Naive thymus-derived CD4-positive, alpha-beta T cell (primary cell): ENCODE results near the gene KIF5B. TPM values are rescaled to one million over a fixed set of nuclear protein-coding genes. Genes with fewer than 3 reads are reported as not detected.
"Not testable (repeated sequence)": the region's sequence is repeated elsewhere in the genome, so short reads cannot be mapped to it uniquely, and the experiment has no call there.

Experiments
- ATAC-seq: fragments of 150-1000 bp; cut with Tn5 transposase; 2 replicates; pipeline ENCODE4 v1.10.0; 2021; ENCODE audit warnings: mild to moderate bottlenecking, moderate library complexity
- CTCF ChIA-PET: fragments of 350-600 bp; sonication (Branson Sonifier 250); formaldehyde crosslinking; loops from one replicate; lab custom pipeline; 2021; ENCODE audit warnings: antibody characterized with exemption; lab: Charles Lee
- POLR2A ChIA-PET: fragments of 350-600 bp; sonication (Branson Sonifier 250); formaldehyde crosslinking; loops from one replicate; lab custom pipeline; 2021; ENCODE audit warnings: antibody characterized with exemption, inconsistent platforms; lab: Charles Lee
- DNase-seq, 9 donors: peaks; one replicate each; pipeline versions ENCODE4 v3.0.0 to v3.0.0-alpha.2; 2020 to 2022; ENCODE audit warnings: mixed read lengths in 1 of 9
- H3K27ac ChIP-seq: one replicate; pipeline ENCODE4 v1.7.0; 2013; ENCODE audit warnings: mild to moderate bottlenecking, low read depth, low read length, moderate library complexity
- H3K27me3 ChIP-seq, 2 donors: one replicate each; pipeline ENCODE4 v1.7.0; 2013; ENCODE audit warnings: low read length in 2 of 2, mild to moderate bottlenecking in 2 of 2, moderate library complexity in 2 of 2; ENCODE audit not compliant: control insufficient read depth in 2 of 2, insufficient read depth in 2 of 2
- H3K36me3 ChIP-seq, 3 experiments: 1 replicate in 2 of 3; 2 replicates in 1 of 3; pipeline ENCODE4 v1.7.0; 2013; ENCODE audit warnings: low read length in 3 of 3, mild to moderate bottlenecking in 3 of 3, moderate library complexity in 1 of 3; ENCODE audit not compliant: insufficient read depth in 3 of 3, control insufficient read depth in 2 of 3
- H3K4me1 ChIP-seq, 2 donors: one replicate each; pipeline ENCODE4 v1.7.0; 2013; ENCODE audit warnings: low read length in 2 of 2, mild to moderate bottlenecking in 2 of 2, moderate library complexity in 1 of 2; ENCODE audit not compliant: control insufficient read depth in 2 of 2, insufficient read depth in 2 of 2
- H3K4me3 ChIP-seq: 2 replicates; pipeline ENCODE4 v1.7.0; 2013; ENCODE audit warnings: mild to moderate bottlenecking, low read length
- H3K9me3 ChIP-seq, 3 experiments: 1 replicate in 2 of 3; 2 replicates in 1 of 3; pipeline ENCODE4 v1.7.0; 2013; ENCODE audit warnings: low read length in 3 of 3; ENCODE audit not compliant: control insufficient read depth in 2 of 3
- H3K27ac Mint-ChIP-seq, 9 donors: one replicate each; pipeline ENCODE4 v1.8.0; 2020 to 2022; ENCODE audit warnings: mixed read lengths in 9 of 9, mild to moderate bottlenecking in 8 of 9, moderate library complexity in 5 of 9, inconsistent platforms in 2 of 9
- H3K27me3 Mint-ChIP-seq, 5 donors: one replicate each; pipeline ENCODE4 v1.8.0; 2021 to 2022; ENCODE audit warnings: mixed read lengths in 5 of 5, mild to moderate bottlenecking in 1 of 5
- H3K36me3 Mint-ChIP-seq, 5 donors: one replicate each; pipeline ENCODE4 v1.8.0; 2020 to 2022; ENCODE audit warnings: mixed read lengths in 5 of 5, mild to moderate bottlenecking in 3 of 5, inconsistent platforms in 1 of 5
- H3K4me1 Mint-ChIP-seq, 7 donors: one replicate each; pipeline ENCODE4 v1.8.0; 2020 to 2022; ENCODE audit warnings: mixed read lengths in 7 of 7, mild to moderate bottlenecking in 3 of 7, inconsistent platforms in 1 of 7
- H3K4me3 Mint-ChIP-seq, 10 donors: one replicate each; pipeline ENCODE4 v1.8.0; 2020 to 2022; ENCODE audit warnings: mild to moderate bottlenecking in 10 of 10, mixed read lengths in 10 of 10, moderate library complexity in 6 of 10, inconsistent platforms in 2 of 10
- H3K9me3 Mint-ChIP-seq, 11 donors: one replicate each; pipeline ENCODE4 v1.8.0; 2020 to 2022; ENCODE audit warnings: mixed read lengths in 11 of 11, mild to moderate bottlenecking in 4 of 11, inconsistent platforms in 1 of 11, moderate library complexity in 1 of 11
- intact Hi-C, 2 donors: fragments of 100-400 bp; cut with micrococcal nuclease; formaldehyde crosslinking; loops; one replicate each; pipeline ENCODE4 v1.15.1; 2023
- polyA plus RNA-seq, 2 donors: library from polyadenylated mRNA; unstranded; fragments of 300-500 nt; fragmentation: Illumina TruSeq; gene quantifications; one replicate each; pipeline ENCODE4 v1.2.3, GENCODE V29; 2021
- total RNA-seq, 6 experiments: library from RNA in 5 of 6; stranded (reverse) in 5 of 6; gene quantifications; 1 replicate in 5 of 6; 2 replicates in 1 of 6; pipeline ENCODE4 v1.2.3 and lab custom pipeline; 2021 to 2026

Gene KIF5B
- total and polyA plus RNA-seq, 7 experiments from 2014 or later = 19.7 to 66.0 (median 44.4) TPM

DNA sequence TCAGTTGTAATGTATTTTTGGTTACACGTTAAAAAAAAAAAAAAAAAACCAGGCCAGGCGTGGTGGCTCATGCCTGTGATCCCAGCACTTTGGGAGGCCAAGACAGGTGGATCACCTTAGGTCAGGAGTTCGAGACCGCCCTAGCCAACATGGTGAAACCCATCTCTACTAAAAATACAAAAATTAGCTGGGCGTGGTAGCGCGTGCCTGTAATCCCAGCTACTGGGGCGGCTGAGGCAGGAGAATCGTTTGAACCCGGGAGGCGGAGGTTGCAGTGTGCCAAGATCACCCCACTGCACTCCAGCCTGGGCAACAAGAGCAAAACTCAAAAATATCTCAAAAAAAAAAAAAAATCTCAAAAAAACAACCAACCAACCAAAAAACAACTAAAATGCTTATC lies 2.8 kb downstream of the KIF5B start:
- intact Hi-C loops = loop anchor here (10.0 kb wide), 6 partner anchors 729 to 1709 kb away; partner anchors contain the start of genes MAP3K8 (in 1 of the 2) and MTPAP (in 1 of the 2)

DNA sequence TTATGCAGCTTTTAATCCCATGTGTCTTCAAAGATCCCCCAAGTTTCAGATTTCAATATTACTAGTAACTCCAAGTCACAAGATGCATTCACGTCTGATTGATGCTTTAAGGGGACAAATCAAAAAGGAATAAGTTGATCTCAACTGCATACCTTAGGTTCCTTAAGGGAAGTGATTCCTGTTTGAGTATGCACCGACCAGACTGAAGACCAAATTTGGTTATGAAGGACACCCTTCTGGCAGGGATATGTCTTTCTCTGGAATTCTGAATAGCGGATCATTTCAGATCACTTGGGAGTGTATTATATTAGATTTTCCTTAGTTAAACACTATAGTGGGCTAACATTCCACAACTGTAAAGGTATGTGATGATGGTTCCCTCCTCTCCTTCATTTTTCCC lies 4.3 kb downstream of the KIF5B start:
- ChIA-PET POLR2A (interaction anchor here (1.1 kb wide), 1 partner anchor 9 kb away, joined by 3 read pairs; no protein-coding TSS in a partner anchor), CTCF (no interaction called here)
- Mint-ChIP-seq H3K36me3 (peaks cover 7 to 18% (median 13%) of the 10 kb centered on the region in 5 donors), H3K27me3 (no peaks in the 10 kb centered on the region), H3K4me1 (peaks cover 59 to 89% (median 82%) of the 10 kb centered on the region in 7 donors), H3K4me3 (peak overlapping the region in 9 of 10 donors; percentile 25 to 99 (median 61)), H3K27ac (peak overlapping the region in 6 of 9 donors; percentile 11 to 71 (median 36)), H3K9me3 (peaks cover 0 to 3% (median 0%) of the 10 kb centered on the region in 11 donors)
- Histone ChIP-seq H3K27ac (peak overlapping the region; percentile 10), H3K27me3 (no peaks in the 10 kb centered on the region), H3K4me3 (peak overlapping the region; percentile 7), H3K9me3 (no peaks in the 10 kb centered on the region), H3K36me3 (peaks cover 7 to 21% (median 7%) of the 10 kb centered on the region in 3 experiments), H3K4me1 (peaks cover 50 to 56% of the 10 kb centered on the region in 2 donors)
- intact Hi-C loops = loop anchor here (10.0 kb wide), 6 partner anchors 727 to 1707 kb away; partner anchors contain the start of genes MAP3K8 (in 1 of the 2) and MTPAP (in 1 of the 2)
- DNase-seq (no peak), ATAC-seq (no peak)

More for the DNA sequence above, 2.8 kb downstream of the KIF5B start:
- H3K27me3 Mint-ChIP-seq, H3K27ac ChIP-seq, H3K27me3 ChIP-seq, H3K9me3 ChIP-seq, DNase-seq, H3K36me3 Mint-ChIP-seq, POLR2A ChIA-PET, H3K36me3 ChIP-seq, H3K9me3 Mint-ChIP-seq, ATAC-seq: not testable (repeated sequence)
- H3K4me3 ChIP-seq = peak overlapping the region; percentile 71
- H3K4me1 Mint-ChIP-seq = peaks cover 48 to 82% (median 73%) of the 10 kb centered on the region in 7 donors
- CTCF ChIA-PET = interaction anchor here (0.7 kb wide), 1 partner anchor 930 kb away, joined by 3 read pairs; no protein-coding TSS in a partner anchor
- peaks cover 50 to 53% of the 10 kb centered on the region in 2 donors for H3K4me1 ChIP-seq
- H3K27ac Mint-ChIP-seq = peak overlapping the region in 5 of 9 donors; percentile 41 to 93 (median 66)
- peak overlapping the region; percentile 71 to 99 (median 96) for H3K4me3 Mint-ChIP-seq

DNA sequence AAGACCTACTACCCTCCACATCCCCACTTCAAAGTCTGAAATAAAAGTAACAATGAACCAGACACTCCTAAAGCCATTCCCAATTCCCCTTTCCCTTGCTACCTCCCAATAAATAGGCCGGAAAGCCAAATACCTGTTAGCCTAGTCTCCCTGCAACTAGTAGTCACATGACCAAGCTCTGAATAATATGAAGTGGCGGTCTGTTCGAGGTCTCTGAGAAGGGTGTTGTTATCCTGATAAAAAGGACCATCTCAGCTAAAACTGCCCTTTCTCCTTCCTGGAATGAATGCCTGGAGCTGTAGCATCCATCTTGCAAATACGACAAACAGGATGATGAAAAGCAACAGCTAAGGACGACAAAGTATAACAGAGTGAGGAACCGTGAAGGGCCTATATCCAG lies 6.0 kb downstream of the KIF5B start:
- H3K27me3 ChIP-seq = no peaks in the 10 kb centered on the region
- H3K27me3 Mint-ChIP-seq = no peaks in the 10 kb centered on the region
- DNase-seq (no peak), ATAC-seq (no peak)
- intact Hi-C loops = loop anchor here (10.0 kb wide), 6 partner anchors 725 to 1705 kb away; partner anchors contain the start of genes MAP3K8 (in 1 of the 2) and MTPAP (in 1 of the 2)
- CTCF ChIA-PET = no interaction called here
- no peak overlapping the region for H3K4me3 ChIP-seq
- H3K4me1 Mint-ChIP-seq = peaks cover 70 to 98% (median 94%) of the 10 kb centered on the region in 7 donors
- H3K9me3 ChIP-seq = no peaks in the 10 kb centered on the region
- H3K27ac ChIP-seq = peak overlapping the region; percentile 4
- H3K4me3 Mint-ChIP-seq = peak overlapping the region in 8 of 10 donors; percentile 36 to 99 (median 52)
- peaks cover 0 to 3% (median 0%) of the 10 kb centered on the region in 11 donors for H3K9me3 Mint-ChIP-seq
- POLR2A ChIA-PET = interaction anchor here (0.6 kb wide), 1 partner anchor 22 kb away, joined by 3 read pairs; no protein-coding TSS in a partner anchor
- H3K36me3 Mint-ChIP-seq = peaks cover 12 to 32% (median 26%) of the 10 kb centered on the region in 5 donors
- peaks cover 50 to 61% of the 10 kb centered on the region in 2 donors for H3K4me1 ChIP-seq
- H3K27ac Mint-ChIP-seq = peak overlapping the region in 7 of 9 donors; percentile 0 to 71 (median 26)
- H3K36me3 ChIP-seq = peaks cover 7 to 22% (median 15%) of the 10 kb centered on the region in 3 experiments

DNA sequence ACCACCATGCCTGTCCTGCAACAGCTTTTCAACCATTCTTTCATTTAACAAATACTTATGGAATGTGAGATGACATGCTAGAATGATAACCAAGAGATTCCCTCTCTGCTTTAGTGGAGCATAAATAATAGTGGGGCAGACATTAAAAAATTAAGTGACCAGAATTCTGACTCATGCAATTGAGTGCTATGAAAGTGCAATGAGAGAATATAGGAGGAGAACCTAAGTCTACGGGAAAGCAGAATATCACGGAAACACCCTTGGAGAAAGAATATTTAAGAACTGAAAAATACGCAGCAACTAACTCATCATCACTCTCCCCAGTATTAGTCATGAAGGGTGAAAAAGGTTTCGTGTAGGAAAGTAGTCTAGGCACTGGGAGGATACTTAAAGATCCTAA lies 7.1 kb downstream of the KIF5B start:
- Mint-ChIP-seq H3K27me3 (no peaks in the 10 kb centered on the region), H3K4me1 (peaks cover 70 to 98% (median 94%) of the 10 kb centered on the region in 7 donors), H3K36me3 (peaks cover 17 to 39% (median 34%) of the 10 kb centered on the region in 5 donors), H3K27ac (peak overlapping the region in 6 of 9 donors; percentile 19 to 69 (median 45)), H3K9me3 (peaks cover 0 to 3% (median 0%) of the 10 kb centered on the region in 11 donors), H3K4me3 (peak overlapping the region in 8 of 10 donors; percentile 10 to 99 (median 53))
- ChIA-PET CTCF (no interaction called here), POLR2A (no interaction called here)
- ATAC-seq = no peak
- no peak for DNase-seq
- H3K4me1 ChIP-seq = peaks cover 57 to 62% of the 10 kb centered on the region in 2 donors
- intact Hi-C loops = no loop called here
- H3K27me3 ChIP-seq = no peaks in the 10 kb centered on the region
- H3K27ac ChIP-seq = no peak overlapping the region
- H3K4me3 ChIP-seq = no peak overlapping the region
- no peaks in the 10 kb centered on the region for H3K9me3 ChIP-seq
- peaks cover 7 to 22% (median 15%) of the 10 kb centered on the region in 3 experiments for H3K36me3 ChIP-seq

DNA sequence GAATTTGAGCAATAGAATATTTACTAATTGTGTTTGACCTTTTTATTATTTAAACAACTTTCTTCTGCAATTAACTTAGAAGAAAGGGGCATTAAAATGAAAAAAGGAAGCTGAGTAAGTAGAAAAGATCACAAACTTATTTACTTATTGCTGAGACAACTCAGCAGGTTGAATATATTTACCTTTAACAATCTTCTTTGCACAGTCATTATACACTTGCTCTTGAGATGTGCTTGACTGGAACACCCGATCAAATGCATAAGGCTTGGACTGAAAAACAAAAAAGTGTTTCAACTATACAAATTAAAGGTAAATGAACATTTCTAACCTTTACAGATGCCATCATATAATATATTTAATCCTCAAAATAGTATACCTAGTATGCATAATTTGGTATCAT lies 7.9 kb downstream of the KIF5B start:
- DNase-seq (no peak), ATAC-seq (no peak)
- no peak overlapping the region for H3K27ac ChIP-seq
- no peak overlapping the region for H3K4me3 ChIP-seq
- ChIA-PET CTCF (interaction anchor here (0.6 kb wide), 1 partner anchor 1086 kb away, joined by 3 read pairs; no protein-coding TSS in a partner anchor), POLR2A (interaction anchor here (0.6 to 1.0 kb wide), 2 partner anchors 9 to 25 kb away, joined by 3 read pairs; no protein-coding TSS in a partner anchor)
- peaks cover 7 to 22% (median 15%) of the 10 kb centered on the region in 3 experiments for H3K36me3 ChIP-seq
- peak overlapping the region in 2 of 9 donors; percentile 6 to 50 for H3K27ac Mint-ChIP-seq
- intact Hi-C loops = no loop called here
- H3K4me1 ChIP-seq = peaks cover 54 to 65% of the 10 kb centered on the region in 2 donors
- H3K4me1 Mint-ChIP-seq = peaks cover 75 to 100% (median 97%) of the 10 kb centered on the region in 7 donors
- H3K9me3 ChIP-seq = no peaks in the 10 kb centered on the region
- H3K9me3 Mint-ChIP-seq = peaks cover 0 to 3% (median 0%) of the 10 kb centered on the region in 11 donors
- H3K4me3 Mint-ChIP-seq = peak overlapping the region in 1 of 10 donors; percentile 12
- H3K36me3 Mint-ChIP-seq = peaks cover 22 to 45% (median 38%) of the 10 kb centered on the region in 5 donors
- no peaks in the 10 kb centered on the region for H3K27me3 ChIP-seq
- H3K27me3 Mint-ChIP-seq = no peaks in the 10 kb centered on the region

DNA sequence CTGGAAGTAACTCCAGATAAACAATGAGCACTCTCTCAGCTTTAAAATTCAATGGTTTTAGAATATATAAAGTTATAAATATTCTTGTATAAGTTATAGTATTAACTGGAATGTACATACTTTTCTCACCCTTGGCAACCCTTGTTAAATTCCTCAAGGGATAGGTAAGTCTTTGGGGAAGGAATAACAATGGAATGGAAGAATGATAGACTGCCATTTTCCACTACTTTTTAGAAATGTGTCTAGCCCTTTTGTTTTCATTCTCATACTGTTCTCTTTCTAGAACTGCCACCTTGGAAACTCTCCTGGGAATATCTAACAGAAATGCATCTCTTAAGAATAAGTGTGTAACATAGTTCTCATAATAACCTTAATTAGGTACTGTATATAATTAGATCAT lies 8.3 kb downstream of the KIF5B start:
- Histone ChIP-seq H3K36me3 (peaks cover 7 to 22% (median 15%) of the 10 kb centered on the region in 3 experiments), H3K4me3 (no peak overlapping the region), H3K9me3 (no peaks in the 10 kb centered on the region), H3K27me3 (no peaks in the 10 kb centered on the region), H3K27ac (no peak overlapping the region), H3K4me1 (peaks cover 50 to 63% of the 10 kb centered on the region in 2 donors)
- H3K36me3 Mint-ChIP-seq = peaks cover 22 to 47% (median 38%) of the 10 kb centered on the region in 5 donors
- peaks cover 0 to 3% (median 0%) of the 10 kb centered on the region in 11 donors for H3K9me3 Mint-ChIP-seq
- ChIA-PET CTCF (no interaction called here), POLR2A (interaction anchor here (1.0 kb wide), 1 partner anchor 10 kb away, joined by 3 read pairs; no protein-coding TSS in a partner anchor)
- H3K27me3 Mint-ChIP-seq = no peaks in the 10 kb centered on the region
- intact Hi-C loops = no loop called here
- H3K27ac Mint-ChIP-seq = peak overlapping the region in 3 of 9 donors; percentile 6 to 60 (median 35)
- peak overlapping the region in 1 of 10 donors; percentile 12 for H3K4me3 Mint-ChIP-seq
- ATAC-seq (no peak), DNase-seq (no peak)
- H3K4me1 Mint-ChIP-seq = peaks cover 75 to 100% (median 97%) of the 10 kb centered on the region in 7 donors
